Epithelial cell of proximal tubule (primary cell): ENCODE results near the gene APPBP2. TPM values are rescaled to one million over a fixed set of nuclear protein-coding genes. Genes with fewer than 3 reads are reported as not detected.
"Not testable (repeated sequence)": the region's sequence is repeated elsewhere in the genome, so short reads cannot be mapped to it uniquely, and the experiment has no call there.

ENCODE experiments used
- DNase-seq: peaks from one replicate; pipeline ENCODE4 v3.0.0-alpha.2; 2011; ENCODE audit warnings: low read depth
- H3K4me3 ChIP-seq: 2 replicates; pipeline ENCODE4 v1.5.1; 2011; ENCODE audit warnings: low read depth, mild to moderate bottlenecking, low read length
- CTCF ChIP-seq: conservative IDR thresholded peaks from 2 replicates; pipeline ENCODE4 v1.5.1; 2012; ENCODE audit warnings: low read depth, mild to moderate bottlenecking, low read length
- total RNA-seq: library from RNA; depleted of rRNA; stranded (reverse); fragments of >200 nt; gene quantifications from 2 replicates; pipeline ENCODE4 v1.2.3, GENCODE V29; 2015

Gene APPBP2
- total RNA-seq, 1 donor from 2014 or later, result 16.5 TPM

GRCh38 chr17:60524463-60525327, 1.3 kb downstream of the APPBP2 start:
- peak overlapping the region; percentile 97 for H3K4me3 ChIP-seq
- no peak for DNase-seq
- no peak for TF ChIP-seq CTCF

- no peak for DNase-seq
- no peak for TF ChIP-seq CTCF
- peak overlapping the region; percentile 97 for H3K4me3 ChIP-seq
Observed at GRCh38 chr17:60523822-60524221, 2.2 kb downstream of the APPBP2 start.

GRCh38 chr17:60522889-60523626, 3.0 kb downstream of the APPBP2 start:
- peak overlapping the region; percentile 97 for H3K4me3 ChIP-seq
- TF ChIP-seq CTCF, result no peak
- no peak for DNase-seq

- no peak for TF ChIP-seq CTCF
- no peak for DNase-seq
- no peak overlapping the region for H3K4me3 ChIP-seq
Observed at GRCh38 chr17:60519795-60520194, 6.2 kb downstream of the APPBP2 start.

- H3K4me3 ChIP-seq, DNase-seq: not testable (repeated sequence)
Observed at GRCh38 chr17:60515683-60516082, 10.4 kb downstream of the APPBP2 start.

- not testable (repeated sequence) for H3K4me3 ChIP-seq
Observed at GRCh38 chr17:60515199-60515598, 10.8 kb downstream of the APPBP2 start.

GRCh38 chr17:60514500-60514899, 11.5 kb downstream of the APPBP2 start:
- no peak for TF ChIP-seq CTCF
- no peak overlapping the region for H3K4me3 ChIP-seq
- no peak for DNase-seq

More at GRCh38 chr17:60515199-60515598, 10.8 kb downstream of the APPBP2 start:
- not testable (repeated sequence) for DNase-seq

- no peak overlapping the region for H3K4me3 ChIP-seq
- no peak for TF ChIP-seq CTCF
- no peak for DNase-seq
Observed at GRCh38 chr17:60514053-60514452, 12.0 kb downstream of the APPBP2 start.
